GM21447 (cell line): Measurements from ENCODE around the gene FZD7.

Experiments
- ATAC-seq: cut with Tn5 transposase; IDR thresholded peaks from one replicate; pipeline ENCODE4 v1.9.1; 2021; ENCODE audit not compliant: unreplicated experiment

Gene FZD7

GRCh38 chr2:202064881-202065230 is 31.2 kb downstream of the FZD7 start:
- ATAC-seq, result no peak

GRCh38 chr2:202065876-202066275 is 32.2 kb downstream of the FZD7 start:
- ATAC-seq, result no peak

- no peak for ATAC-seq
Measured at GRCh38 chr2:202066875-202067274, 33.2 kb downstream of the FZD7 start.

- ATAC-seq, result no peak
Measured at GRCh38 chr2:202067589-202067988, 33.9 kb downstream of the FZD7 start.

- ATAC-seq, result no peak
Measured at GRCh38 chr2:202069170-202070067, 35.8 kb downstream of the FZD7 start.

GRCh38 chr2:202071107-202071506 is 37.5 kb downstream of the FZD7 start:
- no peak for ATAC-seq

- no peak for ATAC-seq
Measured at GRCh38 chr2:202072226-202072625, 38.6 kb downstream of the FZD7 start.

- ATAC-seq, result no peak
Measured at GRCh38 chr2:202072737-202073401, 39.2 kb downstream of the FZD7 start, which contains the start of gene KIAA2012. Gene KIAA2012 (plus strand): TSS chr2:202073255. CDS start chr2:202073628, 373 bp downstream.

- no peak for ATAC-seq
Measured at GRCh38 chr2:202074324-202074723, 40.7 kb downstream of the FZD7 start.

GRCh38 chr2:202079310-202079709 is 45.7 kb downstream of the FZD7 start:
- ATAC-seq, result no peak

GRCh38 chr2:202084265-202084664 is 50.6 kb downstream of the FZD7 start:
- ATAC-seq, result no peak
